DMS 273 treated with DMSO at 0.1 percent for 48 hours (cell line): ENCODE data around the gene OXSR1.
"Not testable (repeated sequence)": the region's sequence is repeated elsewhere in the genome, so short reads cannot be mapped to it uniquely, and the experiment has no call there.

Experiments used
- DNase-seq: peaks from one replicate; lab custom pipeline; 2025; lab: John Stamatoyannopoulos, UW

The OXSR1 gene

DNA sequence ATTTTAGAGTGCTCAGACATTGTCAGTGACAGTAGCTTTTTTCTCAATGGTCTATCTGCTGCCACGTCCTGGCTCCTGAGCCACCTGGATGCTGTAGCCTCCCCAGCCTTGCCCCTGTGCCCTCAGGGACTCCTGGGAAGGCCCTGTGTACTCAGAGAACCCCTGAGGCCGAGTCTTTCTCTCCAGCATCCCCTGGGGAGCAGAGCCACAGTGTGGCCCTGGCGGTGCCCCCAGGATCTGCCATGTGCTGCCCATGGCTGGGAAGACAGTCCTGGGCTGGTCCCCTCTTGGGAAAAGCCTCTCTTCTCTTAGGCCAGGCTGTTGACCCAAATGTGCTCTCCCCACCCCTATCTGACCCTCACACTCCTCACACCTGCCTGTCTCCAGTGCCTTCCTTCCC is 21.8 kb upstream of the OXSR1 start:
- DNase-seq = no peak

DNA sequence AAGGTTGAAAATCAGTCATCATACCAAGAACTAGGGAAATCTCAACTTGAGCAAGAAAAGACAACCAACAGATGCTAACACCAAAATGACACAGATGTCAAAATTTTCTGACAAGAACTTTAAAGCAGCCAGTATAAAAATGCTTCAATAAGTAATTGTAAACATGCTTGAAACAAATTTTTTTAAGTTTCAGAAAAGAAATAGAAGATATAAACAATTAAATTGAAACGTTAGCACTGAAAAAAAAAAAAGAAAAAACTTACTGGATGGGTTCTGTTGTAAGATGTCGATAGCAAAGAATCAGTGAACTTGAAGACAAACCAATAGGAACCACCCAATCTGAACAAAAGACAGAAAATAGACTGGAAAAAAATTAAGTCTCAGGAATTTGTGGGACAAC is 18.8 kb upstream of the OXSR1 start:
- DNase-seq = no peak

DNA sequence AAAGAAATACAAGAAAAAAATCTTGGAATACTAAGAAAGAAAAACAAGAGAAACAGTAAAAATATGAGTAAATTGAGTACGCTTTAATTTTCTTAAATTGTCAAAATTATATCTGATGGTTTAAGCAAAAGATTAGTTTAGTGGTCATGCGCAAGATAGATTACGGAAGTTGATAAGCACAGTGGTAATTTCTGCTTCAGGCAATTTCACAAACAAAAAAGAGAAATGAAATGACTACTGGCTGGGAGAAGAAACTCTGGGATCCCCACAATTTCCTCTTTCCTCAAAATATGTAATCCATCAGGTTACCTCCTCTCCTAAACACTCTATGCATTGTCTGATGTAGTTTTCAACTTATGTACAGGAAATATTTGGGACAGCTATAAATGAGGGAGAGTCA is 17.9 kb upstream of the OXSR1 start:
- no peak for DNase-seq

DNA sequence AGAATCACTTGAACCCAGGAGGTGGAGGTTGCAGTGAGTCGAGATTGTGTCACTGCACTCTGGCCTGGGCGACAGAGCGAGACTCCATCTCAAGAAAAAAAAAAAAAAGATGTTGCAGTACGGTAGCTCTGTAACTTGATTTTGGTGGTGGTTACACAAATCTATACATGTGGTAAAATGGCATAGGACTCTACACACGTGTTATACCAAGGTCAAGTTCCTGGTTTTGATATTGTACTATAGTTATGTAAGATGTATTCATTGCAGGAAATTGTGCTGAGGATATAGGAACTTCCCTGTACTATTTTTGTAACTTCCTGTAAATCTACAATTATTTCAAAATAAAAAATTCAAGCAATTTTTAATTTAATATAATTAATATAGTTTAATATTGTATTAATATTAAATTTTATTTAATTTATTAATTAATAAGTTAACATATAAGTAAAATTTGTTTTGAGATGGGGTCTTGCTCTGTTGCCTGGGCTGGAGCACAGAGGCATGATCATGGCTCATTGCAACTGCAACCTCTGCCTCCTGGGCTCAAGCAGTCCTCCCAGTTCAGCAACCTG is 16.9 kb upstream of the OXSR1 start:
- no peak for DNase-seq

- no peak for DNase-seq
Measured at GRCh38 chr3:38149708-38150107, 15.6 kb upstream of the OXSR1 start.

- no peak for DNase-seq
Measured at GRCh38 chr3:38150780-38151528, 14.4 kb upstream of the OXSR1 start.

- DNase-seq = no peak
Measured at GRCh38 chr3:38151667-38152265, 13.6 kb upstream of the OXSR1 start.

DNA sequence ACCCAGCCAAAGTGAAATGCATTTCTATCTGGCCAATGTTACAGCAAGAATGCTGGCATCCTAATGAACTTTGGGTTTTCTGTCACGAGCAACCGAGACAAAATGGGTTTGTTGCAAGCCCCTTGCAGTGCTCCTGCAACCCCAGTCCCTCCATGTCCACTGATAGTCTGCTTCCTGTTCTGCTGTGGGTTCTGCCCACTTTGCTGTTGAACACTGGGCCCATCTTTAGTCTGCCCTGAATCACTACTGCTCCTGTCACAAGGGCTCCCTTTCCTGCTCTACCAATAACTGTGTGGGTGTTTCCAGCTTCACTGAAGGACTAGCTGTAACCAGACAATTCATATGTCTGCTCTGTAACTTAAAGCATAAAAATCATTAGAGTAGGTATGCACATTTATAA is 12.7 kb upstream of the OXSR1 start:
- DNase-seq = no peak

DNA sequence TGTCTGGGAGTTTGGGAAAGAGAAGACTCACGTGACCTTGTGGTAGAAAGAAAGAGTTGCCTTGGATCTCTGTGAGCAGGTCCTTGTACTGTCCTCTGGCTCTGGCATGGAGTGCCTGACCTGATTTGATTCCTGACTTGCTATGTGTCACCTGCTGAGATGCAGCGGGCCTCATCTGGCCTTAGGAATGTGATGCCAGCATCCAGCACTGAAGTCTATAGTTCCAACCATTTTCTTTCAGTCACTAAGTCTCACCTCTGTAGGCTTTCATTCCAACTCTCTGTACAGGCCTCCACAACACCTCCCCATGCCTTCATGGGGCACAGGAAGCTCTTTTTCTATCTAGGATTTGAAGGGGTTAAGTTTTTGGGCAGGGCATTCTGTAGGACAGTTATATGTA is 12.1 kb upstream of the OXSR1 start:
- DNase-seq = no peak

- DNase-seq = no peak
Measured at GRCh38 chr3:38154033-38154494, 11.3 kb upstream of the OXSR1 start.

GRCh38 chr3:38154625-38155255 is 10.6 kb upstream of the OXSR1 start:
- no peak for DNase-seq

GRCh38 chr3:38155825-38156224 is 9.5 kb upstream of the OXSR1 start:
- DNase-seq = no peak

DNA sequence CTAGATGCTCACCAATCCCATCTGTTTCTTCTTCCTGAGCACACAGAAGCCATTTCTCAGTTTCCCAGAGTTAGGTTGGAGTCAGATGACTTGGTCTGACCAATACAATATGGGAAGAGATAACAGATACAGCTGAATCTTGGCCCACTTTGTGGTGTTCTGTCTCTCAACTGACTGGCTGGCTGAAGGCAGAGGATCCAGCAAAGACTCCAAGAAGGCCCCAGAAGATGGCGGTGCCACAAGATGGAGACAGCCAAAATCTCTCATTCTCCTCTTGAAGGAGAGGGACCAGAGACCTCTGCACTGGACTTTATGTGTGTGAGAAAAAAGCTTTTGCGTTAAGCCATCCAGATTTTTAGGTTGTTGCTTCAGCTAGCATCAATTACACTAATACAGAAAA is 8.2 kb upstream of the OXSR1 start:
- DNase-seq = no peak

GRCh38 chr3:38157595-38157994 is 7.7 kb upstream of the OXSR1 start:
- DNase-seq = no peak

DNA sequence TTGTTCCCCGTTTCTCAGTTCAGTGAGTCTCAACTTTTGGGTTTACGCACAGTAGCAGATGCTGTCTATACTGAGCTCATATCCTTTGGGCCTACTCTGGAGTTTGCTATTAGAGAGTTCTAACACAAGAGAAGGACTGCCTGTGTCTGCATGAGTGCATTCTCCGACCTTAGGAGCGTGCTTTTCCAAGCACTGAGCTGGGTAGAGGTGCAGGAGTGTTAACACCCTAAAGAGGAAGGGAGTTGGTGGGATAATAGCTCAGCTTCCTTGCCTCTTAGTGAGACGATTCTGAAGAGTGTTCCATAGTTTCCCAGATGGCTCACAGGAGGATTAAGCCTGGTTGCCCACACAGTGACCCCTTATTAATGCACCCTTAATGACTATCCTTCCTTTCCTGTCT is 6.9 kb upstream of the OXSR1 start:
- DNase-seq = no peak

GRCh38 chr3:38160704-38161103 is 4.6 kb upstream of the OXSR1 start:
- not testable (repeated sequence) for DNase-seq

GRCh38 chr3:38163117-38163840 is 2.1 kb upstream of the OXSR1 start:
- DNase-seq = no peak

DNA sequence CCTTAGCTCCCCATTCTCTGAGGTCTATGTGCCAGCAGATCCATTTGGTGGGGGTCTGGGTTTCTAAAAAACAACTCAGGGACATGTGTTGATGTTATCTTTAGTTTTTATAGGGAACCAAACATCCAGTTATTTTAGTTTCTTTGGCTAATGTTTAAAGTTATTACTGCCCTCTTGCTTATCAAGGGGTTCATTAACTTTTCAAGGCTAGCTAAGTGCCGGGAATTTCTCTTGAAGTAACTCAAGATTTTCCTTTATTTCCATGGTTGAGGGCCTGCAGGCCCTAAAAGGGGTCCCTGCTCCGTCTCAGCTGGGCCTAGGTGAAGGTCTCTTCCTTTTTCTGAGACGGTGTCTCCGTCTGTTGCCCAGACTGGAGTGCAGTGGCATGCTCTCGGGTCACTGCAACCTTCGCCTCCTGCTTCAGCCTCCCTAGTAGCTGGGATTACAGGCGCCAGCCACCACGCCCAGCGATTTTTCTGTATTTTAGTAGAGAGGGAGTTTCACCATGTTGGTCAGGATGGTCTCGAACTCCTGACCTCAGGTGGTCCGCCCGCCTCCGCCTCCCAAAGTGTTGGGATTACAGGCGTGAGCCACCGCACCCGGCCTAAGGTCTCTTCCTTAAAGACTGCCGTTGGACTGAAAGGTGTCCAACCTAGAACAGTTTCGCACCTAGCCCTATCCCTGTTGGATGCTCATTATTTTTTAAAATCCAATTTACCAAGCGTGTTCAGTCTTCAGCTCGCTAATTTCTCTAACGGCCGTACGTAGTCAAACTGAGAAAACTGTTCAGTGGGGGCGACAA is 1.3 kb upstream of the OXSR1 start:
- DNase-seq = no peak

GRCh38 chr3:38164643-38164951 is 740 bp upstream of the OXSR1 start:
- DNase-seq = no peak

GRCh38 chr3:38165722-38166387 is 518 bp downstream of the OXSR1 start:
- DNase-seq = no peak

DNA sequence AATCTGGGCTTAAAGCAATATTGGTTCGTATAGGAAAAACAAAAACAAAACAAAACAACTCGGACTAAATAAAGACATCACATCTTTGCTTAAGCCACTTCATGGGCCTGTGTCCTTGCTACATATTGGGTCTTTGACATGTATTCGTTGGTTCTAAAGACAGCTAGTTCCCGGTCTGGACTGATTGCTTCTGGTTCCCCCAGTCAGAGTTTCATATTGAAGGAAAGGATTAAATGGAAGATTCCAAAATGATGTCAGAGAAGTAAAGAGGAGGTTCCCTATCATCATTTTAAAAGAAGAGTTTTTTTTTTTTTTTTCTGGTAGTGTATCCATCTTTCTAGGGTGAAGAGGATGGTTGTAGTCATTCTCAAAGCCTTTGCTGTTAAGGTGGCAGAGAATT is 2.3 kb downstream of the OXSR1 start:
- no peak for DNase-seq
